Progenitor cell of endocrine pancreas (in vitro differentiated cells): ENCODE measurements around the gene MRGPRG. TPM values are rescaled to one million over a fixed set of nuclear protein-coding genes. Genes with fewer than 3 reads are reported as not detected.

Source experiments
- DNase-seq: peaks from one replicate; pipeline ENCODE4 v3.0.0; 2021; ENCODE audit warnings: low spot score; ENCODE audit not compliant: unreplicated experiment
- H3K27ac Mint-ChIP-seq: 2 replicates; pipeline ENCODE4 v1.8.0; 2021; ENCODE audit warnings: mild to moderate bottlenecking, moderate library complexity, mixed read lengths
- H3K27me3 Mint-ChIP-seq: 2 replicates; pipeline ENCODE4 v1.8.0; 2021; ENCODE audit warnings: mixed read lengths
- H3K36me3 Mint-ChIP-seq: 2 replicates; pipeline ENCODE4 v1.8.0; 2022; ENCODE audit warnings: mixed read lengths; ENCODE audit not compliant: insufficient read depth
- H3K4me1 Mint-ChIP-seq: 2 replicates; pipeline ENCODE4 v1.8.0; 2021; ENCODE audit warnings: low read depth, mixed read lengths
- H3K4me3 Mint-ChIP-seq: 2 replicates; pipeline ENCODE4 v1.8.0; 2021; ENCODE audit warnings: low read depth, mild to moderate bottlenecking, moderate library complexity, mixed read lengths
- H3K9me3 Mint-ChIP-seq: 2 replicates; pipeline ENCODE4 v1.8.0; 2021; ENCODE audit warnings: low read depth, mixed read lengths
- CTCF ChIP-seq: fragments of 200-600 bp; sonication (generic); IDR thresholded peaks from one replicate; pipeline ENCODE4 v1.5.0; 2021; ENCODE audit warnings: antibody characterized with exemption, mild to moderate bottlenecking; ENCODE audit not compliant: unreplicated experiment
- total RNA-seq: library from RNA; stranded (reverse); gene quantifications from 2 replicates; pipeline ENCODE4 v1.2.1, GENCODE V29; 2021

The MRGPRG gene
- total RNA-seq, 1 donor from 2014 or later, result not detected

GRCh38 chr11:3189196-3189843 is 29.3 kb downstream of the MRGPRG start:
- no peak for DNase-seq
- H3K27me3 Mint-ChIP-seq, result peaks cover 78% of the 10 kb centered on the region
- peaks cover 1% of the 10 kb centered on the region for H3K4me1 Mint-ChIP-seq
- H3K36me3 Mint-ChIP-seq, result no peaks in the 10 kb centered on the region
- TF ChIP-seq CTCF, result no peak
- H3K9me3 Mint-ChIP-seq, result no peaks in the 10 kb centered on the region
- H3K4me3 Mint-ChIP-seq, result no peak overlapping the region
- H3K27ac Mint-ChIP-seq, result no peak overlapping the region

- Mint-ChIP-seq H3K27me3 (peaks cover 78% of the 10 kb centered on the region), H3K27ac (no peak overlapping the region), H3K4me3 (no peak overlapping the region), H3K9me3 (no peaks in the 10 kb centered on the region), H3K36me3 (no peaks in the 10 kb centered on the region), H3K4me1 (peaks cover 1% of the 10 kb centered on the region)
- DNase-seq, result no peak
- TF ChIP-seq CTCF, result no peak
These were observed 30.0 kb downstream of the MRGPRG start for GRCh38 chr11:3188496-3189195.

GRCh38 chr11:3186166-3186953 is 32.3 kb downstream of the MRGPRG start:
- H3K27ac Mint-ChIP-seq, result no peak overlapping the region
- no peak overlapping the region for H3K4me3 Mint-ChIP-seq
- H3K36me3 Mint-ChIP-seq, result peaks cover 1% of the 10 kb centered on the region
- H3K4me1 Mint-ChIP-seq, result peaks cover 1% of the 10 kb centered on the region
- peaks cover 4% of the 10 kb centered on the region for H3K9me3 Mint-ChIP-seq
- DNase-seq, result no peak
- no peak for TF ChIP-seq CTCF
- H3K27me3 Mint-ChIP-seq, result peaks cover 75% of the 10 kb centered on the region

GRCh38 chr11:3184732-3185347 is 33.8 kb downstream of the MRGPRG start:
- Mint-ChIP-seq H3K27ac (no peak overlapping the region), H3K9me3 (peaks cover 10% of the 10 kb centered on the region), H3K27me3 (peaks cover 70% of the 10 kb centered on the region), H3K4me3 (no peak overlapping the region), H3K4me1 (peaks cover 1% of the 10 kb centered on the region), H3K36me3 (peaks cover 1% of the 10 kb centered on the region)
- no peak for TF ChIP-seq CTCF
- no peak for DNase-seq

GRCh38 chr11:3183523-3183922 is 35.1 kb downstream of the MRGPRG start:
- DNase-seq, result no peak
- no peak for TF ChIP-seq CTCF
- Mint-ChIP-seq H3K36me3 (peaks cover 1% of the 10 kb centered on the region), H3K4me1 (no peaks in the 10 kb centered on the region), H3K4me3 (no peak overlapping the region), H3K9me3 (peaks cover 11% of the 10 kb centered on the region), H3K27me3 (peaks cover 61% of the 10 kb centered on the region), H3K27ac (no peak overlapping the region)
